Suprapubic skin (tissue), 4 donors: Measurements from ENCODE around the gene CBFA2T3. TPM values are rescaled to one million over a fixed set of nuclear protein-coding genes. Genes with fewer than 3 reads are reported as not detected.

ENCODE experiments used
- DNase-seq, 2 donors: peaks; one replicate each; pipeline ENCODE4 v3.0.0-alpha.2; 2019; ENCODE audit warnings: low spot score in 2 of 2
- H3K27ac ChIP-seq: fragments of 200-600 bp; sonication (generic); one replicate; pipeline ENCODE4 v1.5.1; 2019
- H3K27me3 ChIP-seq: fragments of 200-600 bp; sonication (generic); one replicate; pipeline ENCODE4 v1.5.1; 2019
- H3K36me3 ChIP-seq: fragments of 200-600 bp; sonication (generic); one replicate; pipeline ENCODE4 v1.5.1; 2019
- H3K4me1 ChIP-seq: fragments of 200-600 bp; sonication (generic); one replicate; pipeline ENCODE4 v1.5.1; 2019
- H3K4me3 ChIP-seq: fragments of 200-600 bp; sonication (generic); one replicate; pipeline ENCODE4 v1.5.1; 2019; ENCODE audit warnings: mild to moderate bottlenecking
- H3K9me3 ChIP-seq: fragments of 200-600 bp; sonication (generic); one replicate; pipeline ENCODE4 v1.5.1; 2019
- EP300 ChIP-seq: sonication (generic); formaldehyde crosslinking; IDR thresholded peaks from one replicate; pipeline ENCODE4 v1.6.1; 2017; ENCODE audit warnings: antibody characterized with exemption
- POLR2A ChIP-seq, 2 donors: fragments of 450-650 bp; IDR thresholded peaks; one replicate each; pipeline ENCODE4 v1.6.1; 2017; ENCODE audit warnings: antibody characterized with exemption in 2 of 2, mild to moderate bottlenecking in 2 of 2, moderate library complexity in 2 of 2
- POLR2AphosphoS5 ChIP-seq, 3 donors: sonication (generic); formaldehyde crosslinking; IDR thresholded peaks; one replicate each; pipeline ENCODE4 v1.6.1; 2017; ENCODE audit warnings: antibody characterized with exemption in 3 of 3
- WGBS: methylation state at CpG from one replicate; pipeline ENCODE4 v1.1.5; 2018; 5-methylcytosine and 5-hydroxymethylcytosine counted together
- total RNA-seq, 4 donors: library from RNA; depleted of rRNA; stranded (reverse); fragments of >200 nt; gene quantifications; one replicate each; pipeline ENCODE4 v1.1.0, GENCODE V29; 2016
- TF ChIP-seq, protein P1 (sequence below), 2 donors: fragments of 200-600 bp in 1 of 2; fragments of 450-650 bp in 1 of 2; sonication (generic) in 1 of 2; IDR thresholded peaks; one replicate each; pipeline ENCODE4 v1.5.1; 2016 to 2019; ENCODE audit warnings: antibody characterized with exemption in 2 of 2, mild to moderate bottlenecking in 1 of 2, moderate library complexity in 1 of 2

The CBFA2T3 gene
- total RNA-seq, 4 donors from 2014 or later: 1.5 to 6.6 (median 2.9) TPM

DNA sequence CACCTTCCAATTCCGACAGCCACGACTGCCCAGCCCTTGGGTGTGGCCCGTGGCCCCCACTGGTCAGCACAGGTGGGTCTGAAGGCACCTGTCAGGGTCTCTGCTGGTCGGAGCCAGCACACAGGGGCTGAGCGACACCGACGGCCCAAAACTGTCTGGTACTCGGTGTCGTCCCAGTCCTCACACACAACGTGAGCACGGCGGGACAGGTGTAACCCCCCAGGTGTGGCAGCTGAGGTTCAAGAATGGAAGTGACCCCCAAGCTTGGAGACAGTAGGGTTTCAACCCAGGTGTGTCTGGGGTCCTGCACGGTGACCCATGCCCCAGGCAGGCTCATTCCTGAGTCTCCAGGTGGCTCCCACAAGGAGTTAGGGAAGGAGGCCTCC lies 121.3 kb downstream of the CBFA2T3 start:
- Histone ChIP-seq H3K4me1 (peaks cover 32% of the 10 kb centered on the region), H3K27ac (no peak overlapping the region), H3K36me3 (peaks cover 20% of the 10 kb centered on the region), H3K4me3 (peak overlapping the region; percentile 81), H3K27me3 (no peaks in the 10 kb centered on the region), H3K9me3 (no peaks in the 10 kb centered on the region)
- TF ChIP-seq POLR2AphosphoS5 (IDR thresholded peaks at IDR 0.05): no peak
- TF ChIP-seq, protein P1, sequence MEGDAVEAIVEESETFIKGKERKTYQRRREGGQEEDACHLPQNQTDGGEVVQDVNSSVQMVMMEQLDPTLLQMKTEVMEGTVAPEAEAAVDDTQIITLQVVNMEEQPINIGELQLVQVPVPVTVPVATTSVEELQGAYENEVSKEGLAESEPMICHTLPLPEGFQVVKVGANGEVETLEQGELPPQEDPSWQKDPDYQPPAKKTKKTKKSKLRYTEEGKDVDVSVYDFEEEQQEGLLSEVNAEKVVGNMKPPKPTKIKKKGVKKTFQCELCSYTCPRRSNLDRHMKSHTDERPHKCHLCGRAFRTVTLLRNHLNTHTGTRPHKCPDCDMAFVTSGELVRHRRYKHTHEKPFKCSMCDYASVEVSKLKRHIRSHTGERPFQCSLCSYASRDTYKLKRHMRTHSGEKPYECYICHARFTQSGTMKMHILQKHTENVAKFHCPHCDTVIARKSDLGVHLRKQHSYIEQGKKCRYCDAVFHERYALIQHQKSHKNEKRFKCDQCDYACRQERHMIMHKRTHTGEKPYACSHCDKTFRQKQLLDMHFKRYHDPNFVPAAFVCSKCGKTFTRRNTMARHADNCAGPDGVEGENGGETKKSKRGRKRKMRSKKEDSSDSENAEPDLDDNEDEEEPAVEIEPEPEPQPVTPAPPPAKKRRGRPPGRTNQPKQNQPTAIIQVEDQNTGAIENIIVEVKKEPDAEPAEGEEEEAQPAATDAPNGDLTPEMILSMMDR (IDR thresholded peaks at IDR 0.05): no peak
- no peak for TF ChIP-seq EP300
- TF ChIP-seq POLR2A (IDR thresholded peaks at IDR 0.05): no peak
- WGBS: 80% methylated on average over 12 of the region's 13 CpGs
- DNase-seq: no peak

DNA sequence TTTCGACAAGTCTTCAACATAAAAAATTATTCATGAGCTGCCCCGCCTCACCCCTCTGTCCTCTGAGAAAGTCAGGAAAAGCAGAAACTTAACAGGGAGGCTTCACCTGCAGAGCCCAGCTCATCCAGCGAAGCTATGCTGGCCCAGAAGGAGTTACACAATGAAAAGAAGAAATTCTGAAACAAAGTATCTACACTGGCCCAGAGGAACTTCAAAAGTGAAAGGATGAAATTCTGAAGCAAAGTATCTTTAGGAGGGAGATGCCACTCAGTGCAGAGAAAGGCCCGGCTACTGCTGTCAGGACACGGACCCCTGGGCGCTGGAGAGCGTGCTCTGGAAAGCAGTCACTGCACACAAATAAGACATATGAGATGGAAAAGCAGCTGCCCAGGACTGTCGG lies 121.8 kb downstream of the CBFA2T3 start:
- Histone ChIP-seq H3K4me1 (peaks cover 32% of the 10 kb centered on the region), H3K4me3 (no peak overlapping the region), H3K36me3 (peaks cover 20% of the 10 kb centered on the region), H3K9me3 (no peaks in the 10 kb centered on the region), H3K27ac (no peak overlapping the region), H3K27me3 (no peaks in the 10 kb centered on the region)
- no peak for DNase-seq
- 84% methylated on average over 8 of the region's 8 CpGs for WGBS
- TF ChIP-seq, protein P1 (IDR thresholded peaks at IDR 0.05): no peak
- no peak for TF ChIP-seq POLR2AphosphoS5 (IDR thresholded peaks at IDR 0.05)
- TF ChIP-seq EP300: no peak
- no peak for TF ChIP-seq POLR2A (IDR thresholded peaks at IDR 0.05)

DNA sequence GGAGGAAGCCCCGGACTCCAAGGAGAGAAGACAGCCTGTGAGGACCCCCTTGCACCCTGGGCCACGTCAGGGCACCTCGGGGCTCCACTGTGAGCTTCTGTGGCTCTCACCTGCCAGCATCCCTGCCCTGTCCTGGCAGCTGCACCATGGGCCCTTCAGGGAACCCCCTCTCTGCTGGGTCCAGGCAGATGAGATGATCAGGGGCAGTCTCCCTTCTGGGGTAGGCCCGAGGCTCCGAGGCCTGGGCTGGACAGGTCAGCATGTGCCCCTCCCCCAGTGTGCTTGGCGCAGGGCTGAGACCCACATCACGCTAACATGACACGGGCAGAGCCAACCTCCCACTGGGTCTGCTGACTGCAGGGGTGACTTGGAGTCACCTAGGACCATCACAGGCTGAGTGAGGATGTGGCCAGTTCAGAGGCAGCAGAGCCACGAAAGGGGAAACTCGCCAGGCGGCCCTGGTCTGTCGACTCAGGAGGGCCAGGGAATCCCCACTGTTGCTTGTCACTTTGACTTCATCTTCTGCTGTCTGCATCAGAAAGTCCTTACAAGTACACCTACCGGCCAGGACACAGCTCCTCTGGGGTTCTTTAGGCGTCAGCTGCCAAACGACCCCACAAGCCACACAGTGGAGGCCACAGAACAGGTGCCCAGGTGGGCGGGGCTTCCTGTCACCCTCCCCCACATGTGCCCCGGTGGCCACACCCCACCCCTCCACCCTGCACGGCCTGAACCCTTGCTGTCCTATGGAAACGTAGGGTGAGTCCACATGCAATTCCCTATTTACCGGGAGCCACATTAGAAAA lies 122.5 kb downstream of the CBFA2T3 start:
- 40% methylated on average over 5 of the region's 20 CpGs for WGBS
- Histone ChIP-seq H3K4me1 (peaks cover 32% of the 10 kb centered on the region), H3K27me3 (no peaks in the 10 kb centered on the region), H3K27ac (no peak overlapping the region), H3K36me3 (peaks cover 19% of the 10 kb centered on the region), H3K9me3 (no peaks in the 10 kb centered on the region), H3K4me3 (no peak overlapping the region)
- no peak for DNase-seq
- TF ChIP-seq, protein P1 (IDR thresholded peaks at IDR 0.05): no peak
- TF ChIP-seq POLR2A (IDR thresholded peaks at IDR 0.05): no peak
- TF ChIP-seq EP300: no peak
- no peak for TF ChIP-seq POLR2AphosphoS5 (IDR thresholded peaks at IDR 0.05)

DNA sequence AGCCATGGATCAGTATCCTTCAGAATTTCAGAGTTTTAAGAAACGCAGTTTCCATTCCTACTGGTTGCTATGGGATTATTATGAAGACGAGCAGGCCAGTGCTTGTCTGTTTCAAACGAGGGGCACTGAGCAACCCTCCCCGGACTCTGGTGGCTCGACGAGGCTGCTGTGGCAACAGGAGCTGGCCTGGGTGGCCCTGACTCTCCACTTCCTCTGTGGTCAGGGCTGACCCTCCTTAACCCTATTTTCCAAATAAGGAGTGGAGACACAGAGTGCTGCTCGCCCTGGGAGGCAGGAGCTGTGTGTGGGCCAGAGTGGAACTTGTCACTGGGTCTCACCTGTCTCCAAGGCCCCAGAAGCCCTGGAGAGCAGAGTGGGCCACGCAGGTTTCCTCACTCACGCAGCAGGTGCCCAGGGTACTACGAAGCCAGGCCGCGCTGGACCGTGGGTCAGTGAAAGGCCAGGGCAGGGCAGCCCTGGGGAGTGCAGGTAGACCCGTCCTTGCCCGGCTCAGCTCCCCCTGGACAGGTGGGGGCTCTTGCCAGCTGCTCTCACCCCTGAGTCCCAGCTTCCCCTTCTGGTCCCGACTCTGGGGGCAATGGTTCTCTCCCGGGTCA lies 123.6 kb downstream of the CBFA2T3 start:
- no peak overlapping the region for H3K27ac ChIP-seq

DNA sequence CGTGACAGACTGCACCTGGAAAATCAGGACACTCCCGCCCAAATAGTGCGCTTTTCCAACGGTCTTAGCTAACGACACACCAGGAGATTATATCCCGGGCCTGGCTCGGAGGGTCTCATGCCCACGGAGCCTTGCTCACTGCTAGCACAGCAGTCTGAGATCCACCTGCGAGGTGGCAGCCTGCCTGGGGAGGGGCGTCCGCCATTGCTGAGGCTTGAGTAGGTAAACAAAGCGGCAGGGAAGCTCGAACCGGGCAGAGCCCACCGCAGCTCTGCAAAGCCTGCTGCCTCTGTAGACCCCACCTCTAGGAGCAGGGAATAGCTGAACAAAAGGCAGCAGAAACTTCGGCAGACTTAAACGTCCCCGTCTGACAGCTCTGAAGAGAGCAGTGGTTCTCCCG lies 125.4 kb downstream of the CBFA2T3 start:
- Histone ChIP-seq H3K4me3 (no peak overlapping the region), H3K4me1 (peaks cover 15% of the 10 kb centered on the region), H3K9me3 (no peaks in the 10 kb centered on the region), H3K27ac (no peak overlapping the region), H3K36me3 (peaks cover 26% of the 10 kb centered on the region), H3K27me3 (no peaks in the 10 kb centered on the region)
- no peak for DNase-seq
- WGBS: 95% methylated on average over 18 of the region's 19 CpGs
- no peak for TF ChIP-seq EP300
- no peak for TF ChIP-seq POLR2AphosphoS5 (IDR thresholded peaks at IDR 0.05)
- no peak for TF ChIP-seq POLR2A (IDR thresholded peaks at IDR 0.05)
- TF ChIP-seq, protein P1 (IDR thresholded peaks at IDR 0.05): no peak

More for the DNA sequence above, 123.6 kb downstream of the CBFA2T3 start:
- no peak for TF ChIP-seq POLR2A (IDR thresholded peaks at IDR 0.05)
- TF ChIP-seq, protein P1 (IDR thresholded peaks at IDR 0.05): no peak
- no peak for TF ChIP-seq POLR2AphosphoS5 (IDR thresholded peaks at IDR 0.05)
- TF ChIP-seq EP300: no peak
- DNase-seq: no peak
- Histone ChIP-seq H3K4me3 (no peak overlapping the region), H3K4me1 (peaks cover 25% of the 10 kb centered on the region), H3K27me3 (no peaks in the 10 kb centered on the region), H3K36me3 (peaks cover 20% of the 10 kb centered on the region), H3K9me3 (no peaks in the 10 kb centered on the region)
- 72% methylated on average over 11 of the region's 17 CpGs for WGBS
